SK-N-MC (cell line): ENCODE results near the gene COQ4.
A peak's percentile ranks its signal among the peaks of the same experiment; 100 is the strongest.

Source experiments
- DNase-seq: peaks from one replicate; pipeline ENCODE4 v3.0.0-alpha.2; 2011; ENCODE audit warnings: low read depth, low spot score
- H3K27ac ChIP-seq: fragments of 200-600 bp; sonication (generic); 2 replicates; pipeline ENCODE4 v1.5.1; 2016; ENCODE audit warnings: mixed run types
- H3K36me3 ChIP-seq: fragments of 200-600 bp; sonication (generic); 2 replicates; pipeline ENCODE4 v1.6.1; 2017; ENCODE audit warnings: antibody characterized with exemption, low read length, mixed read lengths; ENCODE audit not compliant: insufficient read depth
- H3K4me3 ChIP-seq: fragments of 200-600 bp; sonication (generic); 2 replicates; pipeline ENCODE4 v1.5.1; 2016
- H3K9ac ChIP-seq: fragments of 200-600 bp; sonication (generic); 2 replicates; pipeline ENCODE4 v1.8.0; 2017; ENCODE audit warnings: mixed run types, mixed read lengths; ENCODE audit not compliant: insufficient read length
- H3K9me3 ChIP-seq: fragments of 200-600 bp; sonication (generic); 2 replicates; pipeline ENCODE4 v1.6.1; 2017; ENCODE audit warnings: low read depth, mild to moderate bottlenecking, antibody characterized with exemption, low read length, moderate library complexity, mixed read lengths
- EZH2 ChIP-seq: fragments of 200-600 bp; sonication (generic); IDR thresholded peaks from one replicate; pipeline ENCODE4 v1.6.1; 2017; ENCODE audit warnings: antibody characterized with exemption
- FOXP2 ChIP-seq: optimal IDR thresholded peaks from 2 replicates; pipeline ENCODE3; 2011; ENCODE audit warnings: mild to moderate bottlenecking, moderate library complexity; ENCODE audit not compliant: insufficient read depth; ENCODE audit errors: extremely low read length, control extremely low read depth
- POLR2AphosphoS5 ChIP-seq: IDR thresholded peaks from 2 replicates; pipeline ENCODE4 v1.6.1; 2012; ENCODE audit warnings: mild to moderate bottlenecking, low read depth, low read length, borderline replicate concordance

The COQ4 gene

GRCh38 chr9:128343855-128344254, 21.2 kb downstream of the COQ4 start:
- DNase-seq: no peak
- Histone ChIP-seq H3K4me3 (no peak overlapping the region), H3K27ac (no peak overlapping the region), H3K36me3 (peaks cover 15% of the 10 kb centered on the region; the same call in 1 of the 2 replicates), H3K9me3 (no peaks in the 10 kb centered on the region), H3K9ac (no peak overlapping the region)
- no peak for TF ChIP-seq FOXP2

GRCh38 chr9:128344931-128345605, 22.4 kb downstream of the COQ4 start:
- H3K36me3 ChIP-seq: peaks cover 21% of the 10 kb centered on the region; the same call in 1 of the 2 replicates
- TF ChIP-seq EZH2 (no peak), FOXP2 (no peak), POLR2AphosphoS5 (no peak)

GRCh38 chr9:128349125-128349524, 26.5 kb downstream of the COQ4 start:
- Histone ChIP-seq H3K36me3 (peaks cover 15% of the 10 kb centered on the region; the same call in 1 of the 2 replicates), H3K9me3 (no peaks in the 10 kb centered on the region), H3K27ac (no peak overlapping the region), H3K9ac (no peak overlapping the region), H3K4me3 (no peak overlapping the region)
- no peak for DNase-seq
- TF ChIP-seq EZH2 (no peak), FOXP2 (no peak), POLR2AphosphoS5 (no peak)

More at GRCh38 chr9:128344931-128345605, 22.4 kb downstream of the COQ4 start:
- no peak overlapping the region for H3K27ac ChIP-seq
- H3K9me3 ChIP-seq: no peaks in the 10 kb centered on the region
- H3K4me3 ChIP-seq: no peak overlapping the region
- no peak overlapping the region for H3K9ac ChIP-seq
- DNase-seq: no peak

GRCh38 chr9:128349772-128350171, 27.1 kb downstream of the COQ4 start:
- Histone ChIP-seq H3K4me3 (no peak overlapping the region), H3K36me3 (peaks cover 12% of the 10 kb centered on the region; the same call in 1 of the 2 replicates), H3K9ac (no peak overlapping the region), H3K27ac (no peak overlapping the region), H3K9me3 (no peaks in the 10 kb centered on the region)
- TF ChIP-seq POLR2AphosphoS5 (no peak), FOXP2 (no peak), EZH2 (no peak)
- no peak for DNase-seq

GRCh38 chr9:128355451-128355850, 32.8 kb downstream of the COQ4 start:
- TF ChIP-seq POLR2AphosphoS5: no peak
- TF ChIP-seq FOXP2: no peak
- no peak for TF ChIP-seq EZH2
- no peak for DNase-seq
- H3K36me3 ChIP-seq: no peaks in the 10 kb centered on the region; the same call in 1 of the 2 replicates
- H3K4me3 ChIP-seq: no peak overlapping the region
- H3K9ac ChIP-seq: no peak overlapping the region
- H3K27ac ChIP-seq: no peak overlapping the region
- H3K9me3 ChIP-seq: no peaks in the 10 kb centered on the region

GRCh38 chr9:128358090-128358489, 35.5 kb downstream of the COQ4 start:
- TF ChIP-seq POLR2AphosphoS5: no peak
- TF ChIP-seq EZH2: no peak
- TF ChIP-seq FOXP2: no peak
- no peak overlapping the region for H3K4me3 ChIP-seq

GRCh38 chr9:128358861-128359260, 36.2 kb downstream of the COQ4 start:
- Histone ChIP-seq H3K27ac (no peak overlapping the region), H3K4me3 (no peak overlapping the region), H3K9me3 (no peaks in the 10 kb centered on the region), H3K36me3 (no peaks in the 10 kb centered on the region), H3K9ac (no peak overlapping the region)
- TF ChIP-seq EZH2 (no peak), FOXP2 (no peak), POLR2AphosphoS5 (no peak)
- no peak for DNase-seq

More at GRCh38 chr9:128358090-128358489, 35.5 kb downstream of the COQ4 start:
- H3K27ac ChIP-seq: no peak overlapping the region
- H3K9ac ChIP-seq: no peak overlapping the region
- H3K36me3 ChIP-seq: no peaks in the 10 kb centered on the region; the same call in 1 of the 2 replicates
- no peak for DNase-seq
- H3K9me3 ChIP-seq: no peaks in the 10 kb centered on the region

- no peak for DNase-seq
- H3K36me3 ChIP-seq: no peaks in the 10 kb centered on the region
Measured at GRCh38 chr9:128360826-128361225, 38.2 kb downstream of the COQ4 start.

GRCh38 chr9:128361296-128361985, 38.8 kb downstream of the COQ4 start:
- Histone ChIP-seq H3K4me3 (peak overlapping the region; percentile 77), H3K9me3 (no peaks in the 10 kb centered on the region), H3K9ac (no peak overlapping the region), H3K36me3 (no peaks in the 10 kb centered on the region), H3K27ac (no peak overlapping the region)
- no peak for TF ChIP-seq POLR2AphosphoS5
- TF ChIP-seq EZH2: no peak
- no peak for TF ChIP-seq FOXP2
- DNase-seq: no peak

More at GRCh38 chr9:128360826-128361225, 38.2 kb downstream of the COQ4 start:
- Histone ChIP-seq H3K27ac (no peak overlapping the region), H3K9ac (no peak overlapping the region), H3K4me3 (no peak overlapping the region), H3K9me3 (no peaks in the 10 kb centered on the region)
- no peak for TF ChIP-seq FOXP2
- no peak for TF ChIP-seq EZH2
- no peak for TF ChIP-seq POLR2AphosphoS5
